GM18909 (cell line): ENCODE results near the gene SLC23A2.

Source experiments
- ATAC-seq: cut with Tn5 transposase; IDR thresholded peaks from one replicate; pipeline ENCODE4 v1.9.1; 2021; ENCODE audit warnings: mild to moderate bottlenecking; ENCODE audit not compliant: unreplicated experiment, poor library complexity

The SLC23A2 gene

GRCh38 chr20:4912380-4913142 is 88.7 kb downstream of the SLC23A2 start:
- no peak for ATAC-seq

GRCh38 chr20:4910951-4911350 is 90.4 kb downstream of the SLC23A2 start:
- no peak for ATAC-seq

DNA sequence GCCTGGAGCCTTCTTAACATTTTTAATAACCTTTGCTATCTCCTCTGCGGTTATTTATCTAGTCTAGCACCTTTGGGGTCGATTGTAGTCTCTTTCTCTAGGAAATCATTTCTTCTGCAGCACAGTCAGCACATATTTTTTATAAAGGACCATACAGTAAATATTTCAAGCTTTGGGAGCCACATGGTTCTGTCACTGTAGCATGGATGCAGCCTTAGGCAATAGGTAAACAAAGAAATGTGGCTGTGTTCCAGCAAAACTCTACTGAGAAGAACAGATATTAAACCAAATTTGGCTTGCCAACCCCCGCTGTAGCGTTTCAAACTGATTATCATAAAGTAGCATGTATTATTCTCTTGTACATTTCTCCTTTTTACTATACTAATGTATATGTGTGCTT is 95.7 kb downstream of the SLC23A2 start:
- ATAC-seq: no peak

DNA sequence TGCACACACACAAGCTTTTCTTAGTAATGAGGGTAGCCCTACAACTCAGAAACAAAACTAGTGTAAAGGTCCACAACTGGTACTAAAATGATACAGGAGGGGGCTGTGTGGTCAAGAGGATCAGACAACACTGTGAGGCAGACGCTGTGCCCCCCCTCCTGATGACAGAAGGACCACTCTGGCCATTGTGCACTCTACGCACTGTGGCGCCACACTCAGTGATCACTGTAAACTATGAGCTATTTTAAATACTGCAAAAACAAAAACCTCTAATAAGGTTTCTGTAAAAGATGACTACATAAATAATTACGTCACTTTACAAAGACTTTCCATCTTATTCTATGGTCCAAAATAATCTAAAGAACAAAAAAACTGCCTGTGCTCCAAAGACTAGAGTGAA is 96.1 kb downstream of the SLC23A2 start:
- no peak for ATAC-seq

GRCh38 chr20:4904127-4904860 is 97.0 kb downstream of the SLC23A2 start:
- ATAC-seq: no peak

GRCh38 chr20:4902788-4903187 is 98.5 kb downstream of the SLC23A2 start:
- ATAC-seq: no peak

- no peak for ATAC-seq
Observed at GRCh38 chr20:4901031-4901818, 100.1 kb downstream of the SLC23A2 start.

- no peak for ATAC-seq
Observed at GRCh38 chr20:4898282-4899244, 102.7 kb downstream of the SLC23A2 start.

DNA sequence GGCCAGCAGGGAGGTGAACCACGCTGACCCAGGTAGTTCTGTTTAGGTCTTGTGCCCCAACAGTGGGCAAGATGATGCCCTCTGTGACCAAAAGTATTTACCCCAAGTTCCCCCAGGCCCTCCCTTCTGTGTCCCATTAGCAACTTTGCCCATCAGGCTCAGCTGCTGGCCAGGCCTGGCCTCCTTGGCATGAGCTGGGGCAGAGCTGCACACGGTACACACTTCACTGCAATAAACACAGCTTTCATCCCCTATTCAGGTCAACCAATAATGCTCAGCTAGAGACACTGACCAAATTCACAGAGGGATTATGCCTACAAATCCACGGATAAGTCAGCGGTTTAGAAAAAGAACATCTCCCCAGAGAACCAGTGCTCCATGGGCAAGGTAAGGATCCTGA is 103.7 kb downstream of the SLC23A2 start:
- ATAC-seq: no peak

- ATAC-seq: no peak
Observed at GRCh38 chr20:4896971-4897497, 104.3 kb downstream of the SLC23A2 start.

- ATAC-seq: no peak
Observed at GRCh38 chr20:4896119-4896702, 105.1 kb downstream of the SLC23A2 start.

GRCh38 chr20:4894981-4895381 is 106.3 kb downstream of the SLC23A2 start:
- ATAC-seq: no peak

DNA sequence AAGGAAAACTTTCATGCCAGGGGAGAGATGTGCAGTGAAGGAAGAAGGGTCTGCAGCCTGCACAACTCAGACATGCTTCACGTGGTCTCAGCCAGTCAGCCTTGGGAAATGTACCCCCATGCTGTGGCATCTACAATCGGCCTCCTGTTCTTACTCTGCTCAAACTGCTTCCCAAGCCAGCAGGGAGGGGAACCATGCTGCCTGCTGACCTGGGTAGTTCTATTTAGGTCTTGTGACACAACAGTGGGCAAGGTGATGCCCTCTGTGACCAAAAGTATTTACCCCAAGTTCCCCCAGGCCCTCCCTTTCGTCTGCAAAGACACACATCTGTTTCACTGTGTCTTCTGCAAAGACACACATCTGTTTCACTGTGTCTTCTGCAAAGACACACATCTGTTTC is 106.9 kb downstream of the SLC23A2 start:
- ATAC-seq: no peak

DNA sequence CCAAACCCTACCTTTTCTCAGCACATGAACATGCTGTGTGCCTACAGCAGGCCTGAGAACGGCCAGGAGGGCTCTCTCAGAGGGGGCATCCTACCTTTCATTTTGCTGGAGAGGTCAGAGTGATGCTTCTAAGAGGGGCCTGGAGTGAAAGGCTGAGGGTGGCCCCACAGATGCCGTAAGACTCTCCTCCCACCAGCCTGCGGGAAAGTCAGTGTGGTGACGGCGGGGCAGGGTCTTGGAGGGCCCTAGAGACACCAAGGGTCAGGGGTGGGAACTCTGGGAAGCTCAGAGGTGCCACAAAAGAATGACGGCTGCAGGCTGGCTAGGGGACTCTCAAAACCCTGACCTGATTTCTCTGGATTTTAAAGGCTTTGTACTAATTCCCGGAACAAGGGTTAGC is 107.6 kb downstream of the SLC23A2 start:
- ATAC-seq: no peak

GRCh38 chr20:4891997-4892396 is 109.3 kb downstream of the SLC23A2 start:
- ATAC-seq: no peak

DNA sequence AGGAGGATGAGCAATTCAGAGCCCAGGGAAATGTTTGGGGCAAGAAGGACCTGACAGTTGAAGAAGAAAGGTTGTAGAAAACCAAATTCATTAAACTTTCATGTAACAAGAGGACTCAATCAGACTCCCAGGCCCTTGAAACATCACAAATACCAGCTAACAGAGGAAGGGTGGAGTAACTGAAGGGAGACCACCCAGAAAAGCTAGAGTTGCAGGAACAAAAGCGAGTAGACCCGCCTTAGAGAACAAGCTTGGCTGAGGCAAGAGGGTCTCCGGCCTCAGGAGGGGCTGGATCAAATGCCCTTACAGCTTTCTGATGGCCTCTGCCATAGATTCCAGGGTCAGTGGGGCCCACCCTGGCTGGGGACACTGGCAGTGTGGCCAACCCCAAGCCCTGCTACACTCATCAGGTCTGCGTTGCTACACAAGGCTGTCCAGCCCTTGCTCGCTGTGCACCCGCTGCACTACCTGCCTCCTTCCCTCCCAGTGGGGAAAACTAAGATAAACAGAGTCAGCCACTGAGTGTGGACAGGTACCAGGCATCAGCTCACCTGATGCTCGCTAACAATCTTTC is 110.0 kb downstream of the SLC23A2 start:
- no peak for ATAC-seq

DNA sequence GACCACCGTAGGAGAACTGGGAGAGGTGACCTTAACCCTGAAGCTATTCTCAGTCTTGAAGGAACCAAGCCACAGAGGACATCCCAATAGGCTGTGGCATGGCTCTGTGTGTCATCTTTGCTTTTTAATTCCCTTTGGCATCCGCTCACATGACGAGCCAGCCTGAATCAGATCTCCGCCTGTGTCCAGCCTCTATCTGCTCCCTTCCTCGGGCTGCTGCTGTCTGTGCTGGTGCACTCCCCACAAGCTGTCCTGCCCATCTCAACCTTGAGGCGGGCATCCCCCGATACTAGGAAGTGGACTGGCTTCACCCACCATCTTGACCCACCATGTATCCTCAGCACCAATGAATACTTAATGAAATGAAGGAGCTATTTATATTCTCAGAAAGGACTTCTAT is 111.9 kb downstream of the SLC23A2 start:
- ATAC-seq: no peak

- no peak for ATAC-seq
Observed at GRCh38 chr20:4887586-4887985, 113.7 kb downstream of the SLC23A2 start.
